CD4-positive, CD25-positive, alpha-beta regulatory T cell (primary cell): ENCODE measurements around the gene PCDHGA4. TPM values are rescaled to one million over a fixed set of nuclear protein-coding genes. Genes with fewer than 3 reads are reported as not detected.
"Not testable (repeated sequence)": the region's sequence is repeated elsewhere in the genome, so short reads cannot be mapped to it uniquely, and the experiment has no call there.

Experiments
- ATAC-seq, 2 donors: fragments of 150-1000 bp; cut with Tn5 transposase; one replicate each; pipeline ENCODE4 v1.10.0; 2021; ENCODE audit warnings: low read depth in 2 of 2, moderate number of reproducible peaks in 2 of 2, moderate library complexity in 1 of 2
- DNase-seq, 3 donors: peaks; one replicate each; pipeline versions ENCODE4 v3.0.0 to v3.0.0-alpha.2; 2012 to 2022; ENCODE audit warnings: mixed read lengths in 1 of 3
- H3K27ac ChIP-seq: one replicate; pipeline ENCODE4 v1.7.0; 2013; ENCODE audit warnings: mild to moderate bottlenecking, low read length; ENCODE audit not compliant: insufficient read depth, poor library complexity, severe bottlenecking
- H3K27me3 ChIP-seq: one replicate; pipeline ENCODE4 v1.7.0; 2013; ENCODE audit warnings: low read length; ENCODE audit not compliant: control insufficient read depth, insufficient read depth
- H3K36me3 ChIP-seq: one replicate; pipeline ENCODE4 v1.7.0; 2013; ENCODE audit warnings: mild to moderate bottlenecking, low read length, moderate library complexity; ENCODE audit not compliant: control insufficient read depth, insufficient read depth
- H3K4me1 ChIP-seq: 2 replicates; pipeline ENCODE4 v1.7.0; 2013; ENCODE audit warnings: mild to moderate bottlenecking, low read length; ENCODE audit not compliant: insufficient read depth, control insufficient read depth, poor library complexity, severe bottlenecking
- H3K4me3 ChIP-seq: one replicate; pipeline ENCODE4 v1.7.0; 2013; ENCODE audit warnings: low read depth, mild to moderate bottlenecking, low read length, moderate library complexity
- H3K9me3 ChIP-seq, 2 experiments: 1 replicate in 1 of 2; 2 replicates in 1 of 2; pipeline ENCODE4 v1.7.0; 2013; ENCODE audit warnings: low read length in 2 of 2, mild to moderate bottlenecking in 1 of 2, moderate library complexity in 1 of 2; ENCODE audit not compliant: control insufficient read depth in 2 of 2
- H3K27ac Mint-ChIP-seq, 3 donors: one replicate each; pipeline ENCODE4 v1.8.0; 2020 to 2022; ENCODE audit warnings: mild to moderate bottlenecking in 3 of 3, mixed read lengths in 3 of 3, moderate library complexity in 2 of 3
- H3K27me3 Mint-ChIP-seq: one replicate; pipeline ENCODE4 v1.8.0; 2022; ENCODE audit warnings: mild to moderate bottlenecking, mixed read lengths
- H3K36me3 Mint-ChIP-seq: one replicate; pipeline ENCODE4 v1.8.0; 2020; ENCODE audit warnings: mixed read lengths
- H3K4me1 Mint-ChIP-seq, 4 donors: one replicate each; pipeline ENCODE4 v1.8.0; 2020 to 2022; ENCODE audit warnings: mixed read lengths in 4 of 4, mild to moderate bottlenecking in 1 of 4
- H3K4me3 Mint-ChIP-seq, 4 donors: one replicate each; pipeline ENCODE4 v1.8.0; 2020 to 2022; ENCODE audit warnings: mild to moderate bottlenecking in 4 of 4, mixed read lengths in 4 of 4, moderate library complexity in 3 of 4
- H3K9me3 Mint-ChIP-seq, 7 donors: one replicate each; pipeline ENCODE4 v1.8.0; 2020 to 2022; ENCODE audit warnings: mixed read lengths in 7 of 7, mild to moderate bottlenecking in 3 of 7, moderate library complexity in 2 of 7
- polyA plus RNA-seq, 4 donors: library from polyadenylated mRNA; unstranded; fragments of 300-500 nt; fragmentation: Illumina TruSeq; gene quantifications; one replicate each; pipeline ENCODE4 v1.2.3, GENCODE V29; 2021
- total RNA-seq: library from RNA; stranded (reverse); gene quantifications from one replicate; pipeline ENCODE4 v1.2.3, GENCODE V29; 2022

Gene PCDHGA4
- total and polyA plus RNA-seq, 5 donors from 2014 or later: not detected

GRCh38 chr5:141382469-141383294, 27.9 kb downstream of the PCDHGA4 start, which contains the start of gene PCDHGA7:
PCDHGA7 (plus strand) TSS chr5:141382742; CDS start chr5:141382900, 158 bp downstream.
- DNase-seq (no peak), ATAC-seq (no peak)
- Mint-ChIP-seq H3K36me3 (no peaks in the 10 kb centered on the region), H3K9me3 (peaks cover 0 to 47% (median 17%) of the 10 kb centered on the region in 7 donors), H3K4me3 (peak within 1 kb of the TSS in 3 of 4 donors; percentile 56 to 62 (median 61)), H3K27me3 (peaks cover 66% of the 10 kb centered on the region), H3K4me1 (peaks cover 0 to 2% (median 0%) of the 10 kb centered on the region in 4 donors), H3K27ac (no peak within 1 kb of the TSS)
- no peak within 1 kb of the TSS for H3K27ac ChIP-seq
- peaks cover 40% of the 10 kb centered on the region for H3K27me3 ChIP-seq
- no peaks in the 10 kb centered on the region for H3K4me1 ChIP-seq
- H3K4me3 ChIP-seq: no peak within 1 kb of the TSS
- peaks cover 16 to 29% of the 10 kb centered on the region in 2 experiments for H3K9me3 ChIP-seq
- H3K36me3 ChIP-seq: no peaks in the 10 kb centered on the region

- H3K36me3 Mint-ChIP-seq: no peaks in the 10 kb centered on the region
- no peak overlapping the region for H3K4me3 ChIP-seq
- H3K9me3 Mint-ChIP-seq: peaks cover 0 to 49% (median 17%) of the 10 kb centered on the region in 7 donors
- DNase-seq (no peak), ATAC-seq (no peak)
- no peak overlapping the region for H3K27ac Mint-ChIP-seq
- peaks cover 42% of the 10 kb centered on the region for H3K27me3 ChIP-seq
- no peaks in the 10 kb centered on the region for H3K4me1 ChIP-seq
- peaks cover 18 to 30% of the 10 kb centered on the region in 2 experiments for H3K9me3 ChIP-seq
- H3K27me3 Mint-ChIP-seq: peaks cover 60% of the 10 kb centered on the region
- H3K4me1 Mint-ChIP-seq: peaks cover 0 to 2% (median 0%) of the 10 kb centered on the region in 4 donors
- no peak overlapping the region for H3K4me3 Mint-ChIP-seq
- no peaks in the 10 kb centered on the region for H3K36me3 ChIP-seq
- no peak overlapping the region for H3K27ac ChIP-seq
Observed at GRCh38 chr5:141383345-141383744, 28.5 kb downstream of the PCDHGA4 start.

GRCh38 chr5:141384471-141385267, 29.8 kb downstream of the PCDHGA4 start:
- DNase-seq (no peak), ATAC-seq (no peak)
- no peaks in the 10 kb centered on the region for H3K36me3 Mint-ChIP-seq
- H3K27ac Mint-ChIP-seq: no peak overlapping the region
- peaks cover 0 to 2% (median 0%) of the 10 kb centered on the region in 4 donors for H3K4me1 Mint-ChIP-seq
- H3K4me1 ChIP-seq: no peaks in the 10 kb centered on the region
- no peak overlapping the region for H3K4me3 ChIP-seq
- H3K27me3 ChIP-seq: peaks cover 48% of the 10 kb centered on the region
- H3K4me3 Mint-ChIP-seq: no peak overlapping the region
- H3K36me3 ChIP-seq: no peaks in the 10 kb centered on the region
- H3K27ac ChIP-seq: no peak overlapping the region
- H3K9me3 ChIP-seq: peaks cover 21 to 41% of the 10 kb centered on the region in 2 experiments
- H3K9me3 Mint-ChIP-seq: peaks cover 0 to 50% (median 16%) of the 10 kb centered on the region in 7 donors
- peaks cover 61% of the 10 kb centered on the region for H3K27me3 Mint-ChIP-seq

- peaks cover 65% of the 10 kb centered on the region for H3K27me3 Mint-ChIP-seq
- H3K4me1 Mint-ChIP-seq, H3K4me3 Mint-ChIP-seq, H3K4me1 ChIP-seq, H3K4me3 ChIP-seq, H3K36me3 Mint-ChIP-seq, DNase-seq, H3K27ac ChIP-seq, H3K36me3 ChIP-seq: not testable (repeated sequence)
- peak in 1 of 2 donors; percentile 34 for ATAC-seq
- H3K27me3 ChIP-seq: peaks cover 46% of the 10 kb centered on the region
- peak within 1 kb of the TSS in 1 of 3 donors; percentile 49 for H3K27ac Mint-ChIP-seq
- H3K9me3 ChIP-seq: peaks cover 20 to 48% of the 10 kb centered on the region in 2 experiments
- H3K9me3 Mint-ChIP-seq: peaks cover 0 to 59% (median 18%) of the 10 kb centered on the region in 7 donors
Observed at GRCh38 chr5:141387557-141388311, 32.9 kb downstream of the PCDHGA4 start, which contains the start of gene PCDHGB4. PCDHGB4 (plus strand) TSS chr5:141387698; CDS start chr5:141387885, 187 bp downstream.

- no peak overlapping the region for H3K27ac ChIP-seq
- Mint-ChIP-seq H3K27ac (peak overlapping the region in 1 of 3 donors; percentile 49), H3K4me1 (peaks cover 0 to 3% (median 0%) of the 10 kb centered on the region in 4 donors), H3K36me3 (peaks cover 3% of the 10 kb centered on the region), H3K4me3 (no peak overlapping the region), H3K9me3 (peaks cover 0 to 60% (median 18%) of the 10 kb centered on the region in 7 donors), H3K27me3 (peaks cover 61% of the 10 kb centered on the region)
- no peaks in the 10 kb centered on the region for H3K4me1 ChIP-seq
- ATAC-seq (no peak), DNase-seq (no peak)
- H3K9me3 ChIP-seq: peaks cover 20 to 48% of the 10 kb centered on the region in 2 experiments
- H3K36me3 ChIP-seq: no peaks in the 10 kb centered on the region
- no peak overlapping the region for H3K4me3 ChIP-seq
- peaks cover 42% of the 10 kb centered on the region for H3K27me3 ChIP-seq
Observed at GRCh38 chr5:141388661-141389060, 33.8 kb downstream of the PCDHGA4 start.

GRCh38 chr5:141389153-141390042, 34.6 kb downstream of the PCDHGA4 start:
- Mint-ChIP-seq H3K9me3 (peaks cover 0 to 60% (median 18%) of the 10 kb centered on the region in 7 donors), H3K27me3 (peaks cover 58% of the 10 kb centered on the region), H3K4me1 (peaks cover 0 to 3% (median 0%) of the 10 kb centered on the region in 4 donors), H3K36me3 (peaks cover 3% of the 10 kb centered on the region), H3K27ac (no peak overlapping the region), H3K4me3 (peak overlapping the region in 1 of 4 donors; percentile 77)
- ATAC-seq (no peak), DNase-seq (no peak)
- H3K27me3 ChIP-seq: peaks cover 41% of the 10 kb centered on the region
- no peaks in the 10 kb centered on the region for H3K36me3 ChIP-seq
- H3K4me3 ChIP-seq: no peak overlapping the region
- no peak overlapping the region for H3K27ac ChIP-seq
- H3K9me3 ChIP-seq: peaks cover 21 to 54% of the 10 kb centered on the region in 2 experiments
- no peaks in the 10 kb centered on the region for H3K4me1 ChIP-seq
